K562 (cell line): ENCODE measurements around the gene ANKRD65. TPM values are rescaled to one million over a fixed set of nuclear protein-coding genes. Genes with fewer than 3 reads are reported as not detected.

Experiments used
- BRF1 ChIP-seq: IDR thresholded peaks from 3 replicates; pipeline ENCODE4 v1.6.1; 2011; ENCODE audit warnings: borderline replicate concordance, mild to moderate bottlenecking; ENCODE audit not compliant: insufficient read length; ENCODE audit errors: extremely low read depth
- CAMTA2 ChIP-seq: fragments of 250-450 bp; sonication (Bioruptor Pico); conservative IDR thresholded peaks from 2 replicates; pipeline ENCODE4 v1.5.1; 2022
- GTF2E2 ChIP-seq: fragments of 200-800 bp; sonication (Bioruptor generic); IDR thresholded peaks from 2 replicates; pipeline ENCODE4 v1.6.1; 2016; ENCODE audit warnings: missing genetic modification characterization, missing compliant biosample characterization
- HDAC1 ChIP-seq, 2 experiments: fragments of 450-650 bp; IDR thresholded peaks; 2 replicates each; pipeline ENCODE4 v1.6.1; 2016 to 2017; ENCODE audit warnings: inconsistent platforms in 1 of 2, mild to moderate bottlenecking in 1 of 2, moderate library complexity in 1 of 2
- HDAC3 ChIP-seq: fragments of 450-650 bp; IDR thresholded peaks from 2 replicates; pipeline ENCODE4 v1.6.1; 2018; ENCODE audit warnings: borderline replicate concordance, mild to moderate bottlenecking, moderate library complexity; ENCODE audit not compliant: partially characterized antibody
- HDAC8 ChIP-seq: fragments of 450-650 bp; IDR thresholded peaks from 2 replicates; pipeline ENCODE4 v1.6.1; 2016; ENCODE audit warnings: mild to moderate bottlenecking, missing genetic modification characterization, moderate library complexity, missing compliant biosample characterization
- IRF9 ChIP-seq: fragments of 450-650 bp; IDR thresholded peaks from 2 replicates; pipeline ENCODE4 v1.6.1; 2016; ENCODE audit warnings: missing biosample characterization, missing genetic modification characterization
- KAT7 ChIP-seq: sonication (generic); formaldehyde crosslinking; IDR thresholded peaks from 2 replicates; pipeline ENCODE4 v1.8.0; 2022; ENCODE audit warnings: missing genetic modification reagents, mild to moderate bottlenecking, borderline replicate concordance
- MITF ChIP-seq: IDR thresholded peaks from 2 replicates; pipeline ENCODE4 v1.6.1; 2014; ENCODE audit warnings: antibody characterized with exemption
- MTF1 ChIP-seq: fragments of 250-450 bp; sonication (Bioruptor Pico); IDR thresholded peaks from 2 replicates; pipeline ENCODE4 v1.9.0; 2021; ENCODE audit warnings: moderate library complexity, mild to moderate bottlenecking, inconsistent platforms, borderline replicate concordance
- NR0B1 ChIP-seq: fragments of 450-650 bp; IDR thresholded peaks from one replicate; pipeline ENCODE4 v1.6.1; 2018; ENCODE audit warnings: mild to moderate bottlenecking, moderate library complexity; ENCODE audit not compliant: partially characterized antibody
- STAT6 ChIP-seq: sonication (generic); formaldehyde crosslinking; IDR thresholded peaks from 2 replicates; pipeline ENCODE4 v1.8.1; 2023; ENCODE audit warnings: mild to moderate bottlenecking, missing genetic modification reagents
- TAF15 ChIP-seq: fragments of 200-400 bp; formaldehyde crosslinking; IDR thresholded peaks from 2 replicates; pipeline ENCODE4 v1.6.1; 2017; ENCODE audit warnings: mild to moderate bottlenecking, low read depth, low read length, moderate library complexity
- THRAP3 ChIP-seq: fragments of 450-650 bp; IDR thresholded peaks from 2 replicates; pipeline ENCODE4 v1.6.1; 2016; ENCODE audit warnings: mild to moderate bottlenecking, inconsistent platforms, borderline replicate concordance
- ZBTB5 ChIP-seq: fragments of 450-650 bp; IDR thresholded peaks from 2 replicates; pipeline ENCODE4 v1.6.1; 2017; ENCODE audit warnings: antibody characterized with exemption
- ZNF212 ChIP-seq: fragments of 450-650 bp; formaldehyde crosslinking; IDR thresholded peaks from 2 replicates; pipeline ENCODE4 v1.4.0; 2020; ENCODE audit warnings: mild to moderate bottlenecking
- ZNF232 ChIP-seq: sonication (generic); formaldehyde crosslinking; IDR thresholded peaks from 2 replicates; pipeline ENCODE4 v1.8.0; 2022; ENCODE audit warnings: mild to moderate bottlenecking, missing genetic modification reagents
- ZNF431 ChIP-seq: sonication (generic); formaldehyde crosslinking; IDR thresholded peaks from 2 replicates; pipeline ENCODE4 v1.8.0; 2022; ENCODE audit warnings: mild to moderate bottlenecking, missing genetic modification reagents
- ZNF583 ChIP-seq: fragments of 250-450 bp; sonication (Bioruptor Pico); IDR thresholded peaks from 2 replicates; pipeline ENCODE4 v1.4.0; 2020
- ZNF584 ChIP-seq: fragments of 200-800 bp; sonication (Bioruptor generic); IDR thresholded peaks from 2 replicates; pipeline ENCODE4 v1.6.1; 2016; ENCODE audit warnings: low read depth, mild to moderate bottlenecking, missing genetic modification characterization, missing compliant biosample characterization
- polyA plus RNA-seq, 8 experiments: library from polyadenylated mRNA; depleted of rRNA in 4 of 8; stranded (reverse) in 5 of 8; unstranded in 3 of 8; fragments of >200 nt; fragmentation: Nextera tagmentation in 2 of 8; fragmentation: Illumina TruSeq in 1 of 8; extraction: Ambion mirVana in 2 of 8; extraction: Trizol in 1 of 8; gene quantifications; 2 replicates each; pipeline versions ENCODE4 v1.2.1 to v1.2.3, GENCODE V29; 2011 to 2014; ENCODE audit warnings: inconsistent platforms in 1 of 8, missing spikeins in 1 of 8
- total RNA-seq, 7 experiments: library from RNA; depleted of rRNA in 6 of 7; stranded (reverse); fragments of >200 nt in 6 of 7; fragmentation: Illumina TruSeq in 2 of 7; extraction: Trizol in 2 of 7; gene quantifications; 2 replicates each; pipeline versions ENCODE4 v1.2.1 to v1.2.3, GENCODE V29; 2011 to 2021; ENCODE audit warnings: low replicate concordance in 1 of 7

The ANKRD65 gene
- total and polyA plus RNA-seq, 9 of the 15 experiments (the other 6 are each of a cell fraction or from before 2014, with no cell fraction given) = not detected

GRCh38 chr1:1422465-1423244, 1.6 kb upstream of the ANKRD65 start (continued):
- TF ChIP-seq IRF9 (peak; percentile 71), HDAC1 (IDR thresholded peaks at IDR 0.05) (no peak), ZNF232 (CRISPR knock-in tag) (no peak), ZBTB5 (no peak), KAT7 (CRISPR knock-in tag) (no peak), HDAC8 (tag) (peak; percentile 98), CAMTA2 (CRISPR knock-in tag) (no peak), BRF1 (no peak), ZNF584 (CRISPR knock-in tag) (peak; percentile 74; the same call in 1 of the 2 replicates), GTF2E2 (tag) (no peak), MITF (no peak), STAT6 (CRISPR knock-in tag) (no peak), ZNF431 (CRISPR knock-in tag) (no peak), MTF1 (CRISPR knock-in tag) (no peak), NR0B1 (no peak), TAF15 (no peak), HDAC3 (no peak), THRAP3 (no peak), ZNF212 (CRISPR knock-in tag) (no peak), ZNF583 (peak; percentile 97)
